WTC11 (cell line): Measurements from ENCODE around the gene DYNC1I1. TPM values are rescaled to one million over a fixed set of nuclear protein-coding genes. Genes with fewer than 3 reads are reported as not detected.

ENCODE experiments used
- ATAC-seq: fragments of 200-7000 bp; cut with Tn5 transposase; 2 replicates; pipeline ENCODE4 v1.10.0; 2021; ENCODE audit warnings: mild to moderate bottlenecking, moderate library complexity
- CTCF ChIA-PET: fragments of 300-600 bp; sonication (Branson Sonifier 250); formaldehyde crosslinking; loops from one replicate; lab custom pipeline; 2021; ENCODE audit warnings: antibody characterized with exemption; lab: Charles Lee
- POLR2A ChIA-PET: fragments of 350-600 bp; sonication (Branson Sonifier 250); formaldehyde crosslinking; loops from one replicate; lab custom pipeline; 2021; ENCODE audit warnings: antibody characterized with exemption; lab: Charles Lee
- DNase-seq: peaks from one replicate; pipeline ENCODE4 v3.0.0; 2021; ENCODE audit warnings: low spot score
- H3K27ac Mint-ChIP-seq: 2 replicates; pipeline ENCODE4 v1.8.0; 2021; ENCODE audit warnings: mixed read lengths
- H3K27me3 Mint-ChIP-seq: 2 replicates; pipeline ENCODE4 v1.8.0; 2021; ENCODE audit warnings: low read depth, mild to moderate bottlenecking, moderate library complexity, mixed read lengths
- H3K36me3 Mint-ChIP-seq: 2 replicates; pipeline ENCODE4 v1.8.0; 2021; ENCODE audit warnings: mixed read lengths
- H3K4me1 Mint-ChIP-seq: 2 replicates; pipeline ENCODE4 v1.8.0; 2022; ENCODE audit warnings: mixed read lengths
- H3K4me3 Mint-ChIP-seq: 2 replicates; pipeline ENCODE4 v1.8.0; 2021; ENCODE audit warnings: mild to moderate bottlenecking, moderate library complexity, mixed read lengths
- H3K9me3 Mint-ChIP-seq: 2 replicates; pipeline ENCODE4 v1.8.0; 2021; ENCODE audit warnings: mixed read lengths
- CREB1 ChIP-seq: sonication (generic); formaldehyde crosslinking; IDR thresholded peaks from 2 replicates; pipeline ENCODE4 v1.8.0; 2023; ENCODE audit warnings: mild to moderate bottlenecking, missing genetic modification reagents
- RELA ChIP-seq: sonication (generic); formaldehyde crosslinking; IDR thresholded peaks from 2 replicates; pipeline ENCODE4 v1.8.1; 2022; ENCODE audit warnings: missing genetic modification reagents, mild to moderate bottlenecking, borderline replicate concordance
- RORB ChIP-seq: fragments of 250-450 bp; sonication (Bioruptor Pico); IDR thresholded peaks from 2 replicates; pipeline ENCODE4 v1.9.0; 2021; ENCODE audit warnings: mild to moderate bottlenecking
- SMAD4 ChIP-seq: sonication (generic); formaldehyde crosslinking; IDR thresholded peaks from 2 replicates; pipeline ENCODE4 v1.8.0; 2022; ENCODE audit warnings: mild to moderate bottlenecking, missing genetic modification reagents
- TP53 ChIP-seq: sonication (generic); formaldehyde crosslinking; IDR thresholded peaks from 2 replicates; pipeline ENCODE4 v1.8.1; 2023; ENCODE audit warnings: mild to moderate bottlenecking, missing genetic modification reagents
- ZNF416 ChIP-seq: fragments of 250-450 bp; sonication (Bioruptor Pico); IDR thresholded peaks from 2 replicates; pipeline ENCODE4 v1.9.0; 2021; ENCODE audit warnings: mild to moderate bottlenecking, inconsistent platforms
- total RNA-seq: library from RNA; stranded (reverse); gene quantifications from 3 replicates; pipeline ENCODE4 v1.2.3, GENCODE V29; 2021
- TF ChIP-seq, protein P1 (sequence below): fragments of 250-450 bp; sonication (Bioruptor Pico); IDR thresholded peaks from 2 replicates; pipeline ENCODE4 v1.9.0; 2021; ENCODE audit warnings: mild to moderate bottlenecking
- TF ChIP-seq, protein P2 (sequence below): sonication (generic); formaldehyde crosslinking; IDR thresholded peaks from 2 replicates; pipeline ENCODE4 v1.8.1; 2023; ENCODE audit warnings: mild to moderate bottlenecking, missing genetic modification reagents, borderline replicate concordance
- TF ChIP-seq, protein P3 (sequence below): sonication (generic); formaldehyde crosslinking; IDR thresholded peaks from 2 replicates; pipeline ENCODE4 v1.8.0; 2022; ENCODE audit warnings: mild to moderate bottlenecking, missing genetic modification reagents
- TF ChIP-seq, protein P4 (sequence below): sonication (generic); formaldehyde crosslinking; conservative IDR thresholded peaks from 2 replicates; pipeline ENCODE4 v1.8.1; 2023; ENCODE audit warnings: mild to moderate bottlenecking, low read depth, missing genetic modification reagents, moderate library complexity
- TF ChIP-seq, protein P5 (sequence below): sonication (generic); formaldehyde crosslinking; IDR thresholded peaks from 2 replicates; pipeline ENCODE4 v1.8.1; 2023; ENCODE audit warnings: mild to moderate bottlenecking, missing genetic modification reagents, moderate library complexity
- TF ChIP-seq, protein P6 (sequence below): sonication (generic); formaldehyde crosslinking; IDR thresholded peaks from 2 replicates; pipeline ENCODE4 v1.8.0; 2022; ENCODE audit warnings: missing genetic modification reagents

The DYNC1I1 gene
- total RNA-seq, 1 experiment from 2014 or later, result 2.8 TPM

DNA sequence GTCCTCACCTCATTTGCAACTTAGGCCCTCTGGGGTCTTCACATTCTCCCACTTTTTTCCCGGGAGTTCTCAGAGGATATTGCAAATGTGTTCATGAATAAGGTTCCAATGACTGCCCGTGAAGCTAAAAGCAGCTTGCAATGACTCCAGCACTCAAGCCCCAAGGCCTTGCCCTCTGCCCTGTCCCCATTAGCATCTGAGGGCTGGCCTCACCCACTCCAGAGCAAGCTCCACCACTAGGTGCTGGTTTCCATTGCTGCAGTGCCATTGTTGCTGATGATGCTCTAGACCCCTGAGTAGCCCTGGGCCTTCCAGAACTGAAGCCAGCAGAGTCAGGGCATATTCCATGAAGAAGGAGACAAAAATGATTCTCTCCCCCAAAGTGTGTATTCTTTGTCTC is 236.8 kb downstream of the DYNC1I1 start:
- Mint-ChIP-seq H3K36me3 (no peaks in the 10 kb centered on the region), H3K27me3 (no peaks in the 10 kb centered on the region), H3K9me3 (no peaks in the 10 kb centered on the region), H3K4me1 (peaks cover 14% of the 10 kb centered on the region), H3K27ac (no peak overlapping the region), H3K4me3 (no peak overlapping the region)
- POLR2A ChIA-PET, result interaction anchor here (0.7 kb wide), 1 partner anchor 1094 kb away, joined by 4 read pairs; no protein-coding TSS in a partner anchor
- CTCF ChIA-PET, result no interaction called here
- TF ChIP-seq TP53 (no peak), SMAD4 (CRISPR knock-in tag) (no peak), RELA (CRISPR knock-in tag) (no peak), RORB (no peak), CREB1 (CRISPR knock-in tag) (no peak), ZNF416 (no peak)
- TF ChIP-seq, protein P1, sequence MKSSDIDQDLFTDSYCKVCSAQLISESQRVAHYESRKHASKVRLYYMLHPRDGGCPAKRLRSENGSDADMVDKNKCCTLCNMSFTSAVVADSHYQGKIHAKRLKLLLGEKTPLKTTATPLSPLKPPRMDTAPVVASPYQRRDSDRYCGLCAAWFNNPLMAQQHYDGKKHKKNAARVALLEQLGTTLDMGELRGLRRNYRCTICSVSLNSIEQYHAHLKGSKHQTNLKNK (CRISPR knock-in tag), result no peak
- TF ChIP-seq, protein P2, sequence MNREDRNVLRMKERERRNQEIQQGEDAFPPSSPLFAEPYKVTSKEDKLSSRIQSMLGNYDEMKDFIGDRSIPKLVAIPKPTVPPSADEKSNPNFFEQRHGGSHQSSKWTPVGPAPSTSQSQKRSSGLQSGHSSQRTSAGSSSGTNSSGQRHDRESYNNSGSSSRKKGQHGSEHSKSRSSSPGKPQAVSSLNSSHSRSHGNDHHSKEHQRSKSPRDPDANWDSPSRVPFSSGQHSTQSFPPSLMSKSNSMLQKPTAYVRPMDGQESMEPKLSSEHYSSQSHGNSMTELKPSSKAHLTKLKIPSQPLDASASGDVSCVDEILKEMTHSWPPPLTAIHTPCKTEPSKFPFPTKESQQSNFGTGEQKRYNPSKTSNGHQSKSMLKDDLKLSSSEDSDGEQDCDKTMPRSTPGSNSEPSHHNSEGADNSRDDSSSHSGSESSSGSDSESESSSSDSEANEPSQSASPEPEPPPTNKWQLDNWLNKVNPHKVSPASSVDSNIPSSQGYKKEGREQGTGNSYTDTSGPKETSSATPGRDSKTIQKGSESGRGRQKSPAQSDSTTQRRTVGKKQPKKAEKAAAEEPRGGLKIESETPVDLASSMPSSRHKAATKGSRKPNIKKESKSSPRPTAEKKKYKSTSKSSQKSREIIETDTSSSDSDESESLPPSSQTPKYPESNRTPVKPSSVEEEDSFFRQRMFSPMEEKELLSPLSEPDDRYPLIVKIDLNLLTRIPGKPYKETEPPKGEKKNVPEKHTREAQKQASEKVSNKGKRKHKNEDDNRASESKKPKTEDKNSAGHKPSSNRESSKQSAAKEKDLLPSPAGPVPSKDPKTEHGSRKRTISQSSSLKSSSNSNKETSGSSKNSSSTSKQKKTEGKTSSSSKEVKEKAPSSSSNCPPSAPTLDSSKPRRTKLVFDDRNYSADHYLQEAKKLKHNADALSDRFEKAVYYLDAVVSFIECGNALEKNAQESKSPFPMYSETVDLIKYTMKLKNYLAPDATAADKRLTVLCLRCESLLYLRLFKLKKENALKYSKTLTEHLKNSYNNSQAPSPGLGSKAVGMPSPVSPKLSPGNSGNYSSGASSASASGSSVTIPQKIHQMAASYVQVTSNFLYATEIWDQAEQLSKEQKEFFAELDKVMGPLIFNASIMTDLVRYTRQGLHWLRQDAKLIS (CRISPR knock-in tag), result no peak
- TF ChIP-seq, protein P3, sequence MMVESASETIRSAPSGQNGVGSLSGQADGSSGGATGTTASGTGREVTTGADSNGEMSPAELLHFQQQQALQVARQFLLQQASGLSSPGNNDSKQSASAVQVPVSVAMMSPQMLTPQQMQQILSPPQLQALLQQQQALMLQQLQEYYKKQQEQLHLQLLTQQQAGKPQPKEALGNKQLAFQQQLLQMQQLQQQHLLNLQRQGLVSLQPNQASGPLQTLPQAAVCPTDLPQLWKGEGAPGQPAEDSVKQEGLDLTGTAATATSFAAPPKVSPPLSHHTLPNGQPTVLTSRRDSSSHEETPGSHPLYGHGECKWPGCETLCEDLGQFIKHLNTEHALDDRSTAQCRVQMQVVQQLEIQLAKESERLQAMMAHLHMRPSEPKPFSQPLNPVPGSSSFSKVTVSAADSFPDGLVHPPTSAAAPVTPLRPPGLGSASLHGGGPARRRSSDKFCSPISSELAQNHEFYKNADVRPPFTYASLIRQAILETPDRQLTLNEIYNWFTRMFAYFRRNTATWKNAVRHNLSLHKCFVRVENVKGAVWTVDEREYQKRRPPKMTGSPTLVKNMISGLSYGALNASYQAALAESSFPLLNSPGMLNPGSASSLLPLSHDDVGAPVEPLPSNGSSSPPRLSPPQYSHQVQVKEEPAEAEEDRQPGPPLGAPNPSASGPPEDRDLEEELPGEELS (CRISPR knock-in tag), result no peak
- TF ChIP-seq, protein P4, sequence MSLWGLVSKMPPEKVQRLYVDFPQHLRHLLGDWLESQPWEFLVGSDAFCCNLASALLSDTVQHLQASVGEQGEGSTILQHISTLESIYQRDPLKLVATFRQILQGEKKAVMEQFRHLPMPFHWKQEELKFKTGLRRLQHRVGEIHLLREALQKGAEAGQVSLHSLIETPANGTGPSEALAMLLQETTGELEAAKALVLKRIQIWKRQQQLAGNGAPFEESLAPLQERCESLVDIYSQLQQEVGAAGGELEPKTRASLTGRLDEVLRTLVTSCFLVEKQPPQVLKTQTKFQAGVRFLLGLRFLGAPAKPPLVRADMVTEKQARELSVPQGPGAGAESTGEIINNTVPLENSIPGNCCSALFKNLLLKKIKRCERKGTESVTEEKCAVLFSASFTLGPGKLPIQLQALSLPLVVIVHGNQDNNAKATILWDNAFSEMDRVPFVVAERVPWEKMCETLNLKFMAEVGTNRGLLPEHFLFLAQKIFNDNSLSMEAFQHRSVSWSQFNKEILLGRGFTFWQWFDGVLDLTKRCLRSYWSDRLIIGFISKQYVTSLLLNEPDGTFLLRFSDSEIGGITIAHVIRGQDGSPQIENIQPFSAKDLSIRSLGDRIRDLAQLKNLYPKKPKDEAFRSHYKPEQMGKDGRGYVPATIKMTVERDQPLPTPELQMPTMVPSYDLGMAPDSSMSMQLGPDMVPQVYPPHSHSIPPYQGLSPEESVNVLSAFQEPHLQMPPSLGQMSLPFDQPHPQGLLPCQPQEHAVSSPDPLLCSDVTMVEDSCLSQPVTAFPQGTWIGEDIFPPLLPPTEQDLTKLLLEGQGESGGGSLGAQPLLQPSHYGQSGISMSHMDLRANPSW (CRISPR knock-in tag), result no peak
- TF ChIP-seq, protein P5, sequence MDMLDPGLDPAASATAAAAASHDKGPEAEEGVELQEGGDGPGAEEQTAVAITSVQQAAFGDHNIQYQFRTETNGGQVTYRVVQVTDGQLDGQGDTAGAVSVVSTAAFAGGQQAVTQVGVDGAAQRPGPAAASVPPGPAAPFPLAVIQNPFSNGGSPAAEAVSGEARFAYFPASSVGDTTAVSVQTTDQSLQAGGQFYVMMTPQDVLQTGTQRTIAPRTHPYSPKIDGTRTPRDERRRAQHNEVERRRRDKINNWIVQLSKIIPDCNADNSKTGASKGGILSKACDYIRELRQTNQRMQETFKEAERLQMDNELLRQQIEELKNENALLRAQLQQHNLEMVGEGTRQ (CRISPR knock-in tag), result no peak
- TF ChIP-seq, protein P6, sequence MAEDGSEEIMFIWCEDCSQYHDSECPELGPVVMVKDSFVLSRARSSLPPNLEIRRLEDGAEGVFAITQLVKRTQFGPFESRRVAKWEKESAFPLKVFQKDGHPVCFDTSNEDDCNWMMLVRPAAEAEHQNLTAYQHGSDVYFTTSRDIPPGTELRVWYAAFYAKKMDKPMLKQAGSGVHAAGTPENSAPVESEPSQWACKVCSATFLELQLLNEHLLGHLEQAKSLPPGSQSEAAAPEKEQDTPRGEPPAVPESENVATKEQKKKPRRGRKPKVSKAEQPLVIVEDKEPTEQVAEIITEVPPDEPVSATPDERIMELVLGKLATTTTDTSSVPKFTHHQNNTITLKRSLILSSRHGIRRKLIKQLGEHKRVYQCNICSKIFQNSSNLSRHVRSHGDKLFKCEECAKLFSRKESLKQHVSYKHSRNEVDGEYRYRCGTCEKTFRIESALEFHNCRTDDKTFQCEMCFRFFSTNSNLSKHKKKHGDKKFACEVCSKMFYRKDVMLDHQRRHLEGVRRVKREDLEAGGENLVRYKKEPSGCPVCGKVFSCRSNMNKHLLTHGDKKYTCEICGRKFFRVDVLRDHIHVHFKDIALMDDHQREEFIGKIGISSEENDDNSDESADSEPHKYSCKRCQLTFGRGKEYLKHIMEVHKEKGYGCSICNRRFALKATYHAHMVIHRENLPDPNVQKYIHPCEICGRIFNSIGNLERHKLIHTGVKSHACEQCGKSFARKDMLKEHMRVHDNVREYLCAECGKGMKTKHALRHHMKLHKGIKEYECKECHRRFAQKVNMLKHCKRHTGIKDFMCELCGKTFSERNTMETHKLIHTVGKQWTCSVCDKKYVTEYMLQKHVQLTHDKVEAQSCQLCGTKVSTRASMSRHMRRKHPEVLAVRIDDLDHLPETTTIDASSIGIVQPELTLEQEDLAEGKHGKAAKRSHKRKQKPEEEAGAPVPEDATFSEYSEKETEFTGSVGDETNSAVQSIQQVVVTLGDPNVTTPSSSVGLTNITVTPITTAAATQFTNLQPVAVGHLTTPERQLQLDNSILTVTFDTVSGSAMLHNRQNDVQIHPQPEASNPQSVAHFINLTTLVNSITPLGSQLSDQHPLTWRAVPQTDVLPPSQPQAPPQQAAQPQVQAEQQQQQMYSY (CRISPR knock-in tag), result no peak
- no peak for DNase-seq
- ATAC-seq, result peak; percentile 70
